ENCODE results near the gene HBS1L. TPM values are rescaled to one million over a fixed set of nuclear protein-coding genes. Genes with fewer than 3 reads are reported as not detected.

HBS1L gene
- total and polyA plus RNA-seq, 10 of the 15 experiments (the other 5 are each of a cell fraction or from before 2014, with no cell fraction given): 58.7 to 142 (median 78.8) TPM

DNA sequence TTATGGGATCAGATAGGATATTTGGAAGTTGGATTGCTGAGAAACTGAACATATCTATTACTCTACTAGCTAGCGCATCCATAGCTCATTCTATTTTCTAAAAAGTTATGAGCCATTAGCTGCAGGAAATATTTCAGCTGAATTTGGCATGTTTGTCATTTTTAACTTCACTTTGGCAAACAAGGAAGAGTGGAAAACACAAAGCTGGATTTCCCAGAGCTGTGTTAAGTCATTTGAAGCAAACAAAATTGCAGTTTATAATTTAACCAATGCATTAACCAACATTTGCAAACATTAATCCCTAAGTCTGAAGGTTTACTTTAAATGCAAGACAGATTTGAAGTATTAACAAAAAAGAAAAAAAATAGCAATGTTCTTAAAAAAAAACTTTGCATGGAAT is 105.9 kb downstream of the HBS1L start:
- Histone ChIP-seq H3K27ac (ENCODE audit: control insufficient read depth, insufficient read depth) (no peak overlapping the region), H3K4me1 (ENCODE audit: control insufficient read depth, insufficient read depth, low read length) (no peaks in the 10 kb centered on the region), H4K20me1 (ENCODE audit: control insufficient read depth, insufficient read depth) (no peaks in the 10 kb centered on the region), H3K27me3 (replicated peaks in 1 of 2; ENCODE audit: control insufficient read depth in 2 of 2, insufficient read depth in 2 of 2, low read length in 1 of 2) (no peaks in the 10 kb centered on the region), H3K36me3 (ENCODE audit: control insufficient read depth in 2 of 2, insufficient read depth in 2 of 2, low read length in 1 of 2) (no peaks in the 10 kb centered on the region), H3K9ac (ENCODE audit: control insufficient read depth, insufficient read depth, low read length) (no peak overlapping the region), H2AFZ (ENCODE audit: control insufficient read depth, low read depth, low read length) (no peak overlapping the region), H3K9me3 (replicated peaks; ENCODE audit: control insufficient read depth, insufficient read depth, low read length) (no peaks in the 10 kb centered on the region), H3K4me3 (no peak overlapping the region), H3K4me2 (ENCODE audit: control insufficient read depth, insufficient read depth) (no peak overlapping the region), H3K79me2 (ENCODE audit: control insufficient read depth, insufficient read depth, low read length) (no peaks in the 10 kb centered on the region)
- BruUV-seq (replicated peaks): no TSS peak
- DNase-seq (ENCODE audit: low read depth, low spot score) (no peak), ATAC-seq (no peak), FAIRE-seq (no peak)
- POLR2A ChIA-PET: no interaction called here
- intact Hi-C loops (cut with micrococcal nuclease; ENCODE audit: unreplicated experiment): no loop called here
- TF ChIP-seq, protein P1, sequence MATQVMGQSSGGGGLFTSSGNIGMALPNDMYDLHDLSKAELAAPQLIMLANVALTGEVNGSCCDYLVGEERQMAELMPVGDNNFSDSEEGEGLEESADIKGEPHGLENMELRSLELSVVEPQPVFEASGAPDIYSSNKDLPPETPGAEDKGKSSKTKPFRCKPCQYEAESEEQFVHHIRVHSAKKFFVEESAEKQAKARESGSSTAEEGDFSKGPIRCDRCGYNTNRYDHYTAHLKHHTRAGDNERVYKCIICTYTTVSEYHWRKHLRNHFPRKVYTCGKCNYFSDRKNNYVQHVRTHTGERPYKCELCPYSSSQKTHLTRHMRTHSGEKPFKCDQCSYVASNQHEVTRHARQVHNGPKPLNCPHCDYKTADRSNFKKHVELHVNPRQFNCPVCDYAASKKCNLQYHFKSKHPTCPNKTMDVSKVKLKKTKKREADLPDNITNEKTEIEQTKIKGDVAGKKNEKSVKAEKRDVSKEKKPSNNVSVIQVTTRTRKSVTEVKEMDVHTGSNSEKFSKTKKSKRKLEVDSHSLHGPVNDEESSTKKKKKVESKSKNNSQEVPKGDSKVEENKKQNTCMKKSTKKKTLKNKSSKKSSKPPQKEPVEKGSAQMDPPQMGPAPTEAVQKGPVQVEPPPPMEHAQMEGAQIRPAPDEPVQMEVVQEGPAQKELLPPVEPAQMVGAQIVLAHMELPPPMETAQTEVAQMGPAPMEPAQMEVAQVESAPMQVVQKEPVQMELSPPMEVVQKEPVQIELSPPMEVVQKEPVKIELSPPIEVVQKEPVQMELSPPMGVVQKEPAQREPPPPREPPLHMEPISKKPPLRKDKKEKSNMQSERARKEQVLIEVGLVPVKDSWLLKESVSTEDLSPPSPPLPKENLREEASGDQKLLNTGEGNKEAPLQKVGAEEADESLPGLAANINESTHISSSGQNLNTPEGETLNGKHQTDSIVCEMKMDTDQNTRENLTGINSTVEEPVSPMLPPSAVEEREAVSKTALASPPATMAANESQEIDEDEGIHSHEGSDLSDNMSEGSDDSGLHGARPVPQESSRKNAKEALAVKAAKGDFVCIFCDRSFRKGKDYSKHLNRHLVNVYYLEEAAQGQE (IDR thresholded peaks at IDR 0.05; ENCODE audit: low read depth, low read length): no peak
- TF ChIP-seq RBBP5 (conservative IDR thresholded peaks at IDR 0.05): no peak
- TF ChIP-seq TCF3 (IDR thresholded peaks at IDR 0.05; ENCODE audit: borderline replicate concordance, insufficient read depth, low read depth, low read length): no peak
- TF ChIP-seq PAX8 (IDR thresholded peaks at IDR 0.05): no peak
- no peak for TF ChIP-seq SRF (IDR thresholded peaks at IDR 0.05; ENCODE audit: low read depth in 2 of 2, low read length in 2 of 2)
- TF ChIP-seq RFX5 (IDR thresholded peaks at IDR 0.05; ENCODE audit: low read depth, low read length): no peak
- no peak for TF ChIP-seq SMC3 (IDR thresholded peaks at IDR 0.05; ENCODE audit: borderline replicate concordance, low read length)
- TF ChIP-seq IRF4 (IDR thresholded peaks at IDR 0.05; ENCODE audit: low read depth, low read length): no peak
- no peak for TF ChIP-seq CHD1 (IDR thresholded peaks at IDR 0.05; ENCODE audit: low read depth, low read length)
- TF ChIP-seq SIX5 (IDR thresholded peaks at IDR 0.05; ENCODE audit: low read depth, low read length, severe bottlenecking): no peak
- no peak for TF ChIP-seq ATF7 (IDR thresholded peaks at IDR 0.05; ENCODE audit: low read depth)
- TF ChIP-seq FOS (IDR thresholded peaks at IDR 0.05; ENCODE audit: borderline replicate concordance, extremely low read depth, insufficient read length): no peak
- TF ChIP-seq MEF2A (IDR thresholded peaks at IDR 0.05; ENCODE audit: insufficient read depth, low read depth, low read length): no peak
- no peak for TF ChIP-seq PML (IDR thresholded peaks at IDR 0.05; ENCODE audit: low read length)
- no peak for TF ChIP-seq RB1 (IDR thresholded peaks at IDR 0.05; ENCODE audit: borderline replicate concordance)
- TF ChIP-seq, protein P2, sequence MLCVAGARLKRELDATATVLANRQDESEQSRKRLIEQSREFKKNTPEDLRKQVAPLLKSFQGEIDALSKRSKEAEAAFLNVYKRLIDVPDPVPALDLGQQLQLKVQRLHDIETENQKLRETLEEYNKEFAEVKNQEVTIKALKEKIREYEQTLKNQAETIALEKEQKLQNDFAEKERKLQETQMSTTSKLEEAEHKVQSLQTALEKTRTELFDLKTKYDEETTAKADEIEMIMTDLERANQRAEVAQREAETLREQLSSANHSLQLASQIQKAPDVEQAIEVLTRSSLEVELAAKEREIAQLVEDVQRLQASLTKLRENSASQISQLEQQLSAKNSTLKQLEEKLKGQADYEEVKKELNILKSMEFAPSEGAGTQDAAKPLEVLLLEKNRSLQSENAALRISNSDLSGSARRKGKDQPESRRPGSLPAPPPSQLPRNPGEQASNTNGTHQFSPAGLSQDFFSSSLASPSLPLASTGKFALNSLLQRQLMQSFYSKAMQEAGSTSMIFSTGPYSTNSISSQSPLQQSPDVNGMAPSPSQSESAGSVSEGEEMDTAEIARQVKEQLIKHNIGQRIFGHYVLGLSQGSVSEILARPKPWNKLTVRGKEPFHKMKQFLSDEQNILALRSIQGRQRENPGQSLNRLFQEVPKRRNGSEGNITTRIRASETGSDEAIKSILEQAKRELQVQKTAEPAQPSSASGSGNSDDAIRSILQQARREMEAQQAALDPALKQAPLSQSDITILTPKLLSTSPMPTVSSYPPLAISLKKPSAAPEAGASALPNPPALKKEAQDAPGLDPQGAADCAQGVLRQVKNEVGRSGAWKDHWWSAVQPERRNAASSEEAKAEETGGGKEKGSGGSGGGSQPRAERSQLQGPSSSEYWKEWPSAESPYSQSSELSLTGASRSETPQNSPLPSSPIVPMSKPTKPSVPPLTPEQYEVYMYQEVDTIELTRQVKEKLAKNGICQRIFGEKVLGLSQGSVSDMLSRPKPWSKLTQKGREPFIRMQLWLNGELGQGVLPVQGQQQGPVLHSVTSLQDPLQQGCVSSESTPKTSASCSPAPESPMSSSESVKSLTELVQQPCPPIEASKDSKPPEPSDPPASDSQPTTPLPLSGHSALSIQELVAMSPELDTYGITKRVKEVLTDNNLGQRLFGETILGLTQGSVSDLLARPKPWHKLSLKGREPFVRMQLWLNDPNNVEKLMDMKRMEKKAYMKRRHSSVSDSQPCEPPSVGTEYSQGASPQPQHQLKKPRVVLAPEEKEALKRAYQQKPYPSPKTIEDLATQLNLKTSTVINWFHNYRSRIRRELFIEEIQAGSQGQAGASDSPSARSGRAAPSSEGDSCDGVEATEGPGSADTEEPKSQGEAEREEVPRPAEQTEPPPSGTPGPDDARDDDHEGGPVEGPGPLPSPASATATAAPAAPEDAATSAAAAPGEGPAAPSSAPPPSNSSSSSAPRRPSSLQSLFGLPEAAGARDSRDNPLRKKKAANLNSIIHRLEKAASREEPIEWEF (IDR thresholded peaks at IDR 0.05; ENCODE audit: insufficient replicate concordance, low read depth, low read length): no peak
- in situ Hi-C loops (cut with MboI): no loop called here
- CTCF ChIA-PET: interaction anchor here (0.8 to 3.7 kb wide), 3 partner anchors 8 to 13 kb away, joined by 3 to 20 read pairs (median 3); no protein-coding TSS in a partner anchor
- 100% methylated on average over 1 of the region's 1 CpG for WGBS (ENCODE audit: insufficient coverage, insufficient replicate concordance, low lambda C conversion rate, missing lambda C conversion rate)
- SMC1A ChIA-PET (ENCODE audit: uncharacterized antibody, unreplicated experiment): interaction anchor here (0.7 to 2.3 kb wide), 7 partner anchors 8 to 399 kb away, joined by 3 to 8 read pairs (median 3); no protein-coding TSS in a partner anchor
- RAD21 ChIA-PET (ENCODE audit: unreplicated experiment): interaction anchor here (1.5 kb wide), 1 partner anchor 8 kb away, joined by 7 read pairs; no protein-coding TSS in a partner anchor

Data from GM12878 (cell line).